Stimulated activated CD8-positive, alpha-beta memory T cell treated with anti-CD3 and anti-CD28 coated beads, Interleukin-12 subunit alpha, Interleukin-12 subunit beta, amount 100 ng/mL, for 1 hour (primary cell): ENCODE measurements around the gene SPSB3.
A peak's percentile ranks its signal among the peaks of the same experiment; 100 is the strongest.

Source experiments
- DNase-seq: peaks from one replicate; pipeline ENCODE4 v3.0.0-alpha.2; 2020; ENCODE audit warnings: low read depth

The SPSB3 gene

DNA sequence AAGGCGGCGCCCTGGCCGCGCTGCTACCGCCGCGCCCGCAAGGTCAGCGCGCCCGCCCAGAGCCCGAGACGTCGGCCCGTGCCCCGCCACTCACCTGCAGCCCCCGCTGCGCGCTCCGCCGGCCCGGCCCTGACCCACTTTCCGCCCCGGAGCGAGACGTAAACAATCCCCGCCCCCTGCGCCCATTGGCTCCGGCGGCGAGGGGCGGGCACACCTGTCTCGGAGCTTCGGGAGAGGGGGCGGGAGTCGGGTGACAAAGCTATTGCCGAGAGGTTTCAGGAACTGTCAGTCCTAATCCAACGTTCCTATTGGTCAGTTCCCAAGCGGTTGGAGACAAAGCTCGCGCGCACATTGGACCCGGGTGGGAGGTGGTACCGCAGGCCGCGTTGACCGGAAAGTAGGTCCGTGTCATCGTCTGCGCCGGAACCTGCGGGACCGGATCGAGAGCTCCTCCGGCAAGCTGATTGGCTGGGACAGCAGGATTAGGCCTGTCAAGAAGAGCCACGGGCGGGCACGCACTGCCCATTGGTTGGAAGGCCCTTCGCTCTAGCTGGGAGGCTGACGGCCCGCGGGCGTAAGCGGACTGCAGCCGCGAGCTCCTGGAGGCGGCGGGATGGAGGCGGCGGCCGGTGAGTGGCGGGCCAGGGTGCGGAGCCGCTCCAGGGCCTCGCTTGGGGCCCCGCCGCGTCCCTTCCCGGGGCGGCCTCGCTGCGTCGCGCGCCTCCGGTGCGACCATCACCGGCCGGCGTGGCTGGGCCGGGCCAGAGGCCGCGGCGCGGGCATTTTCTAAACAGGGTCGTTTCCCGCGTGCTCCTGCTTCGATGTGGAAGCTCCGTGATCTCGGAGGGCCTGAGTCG is at the start of gene SPSB3, which contains the start of gene NUBP2:
TSS of gene SPSB3 (minus strand) at position 164 of the 857 bp plus-strand sequence. CDS start 1,088 bp downstream, outside the sequence.
TSS of gene NUBP2 (plus strand) at position 553 of the 857 bp plus-strand sequence. CDS start at position 614, 61 bp downstream.
- peak; percentile 98 for DNase-seq

DNA sequence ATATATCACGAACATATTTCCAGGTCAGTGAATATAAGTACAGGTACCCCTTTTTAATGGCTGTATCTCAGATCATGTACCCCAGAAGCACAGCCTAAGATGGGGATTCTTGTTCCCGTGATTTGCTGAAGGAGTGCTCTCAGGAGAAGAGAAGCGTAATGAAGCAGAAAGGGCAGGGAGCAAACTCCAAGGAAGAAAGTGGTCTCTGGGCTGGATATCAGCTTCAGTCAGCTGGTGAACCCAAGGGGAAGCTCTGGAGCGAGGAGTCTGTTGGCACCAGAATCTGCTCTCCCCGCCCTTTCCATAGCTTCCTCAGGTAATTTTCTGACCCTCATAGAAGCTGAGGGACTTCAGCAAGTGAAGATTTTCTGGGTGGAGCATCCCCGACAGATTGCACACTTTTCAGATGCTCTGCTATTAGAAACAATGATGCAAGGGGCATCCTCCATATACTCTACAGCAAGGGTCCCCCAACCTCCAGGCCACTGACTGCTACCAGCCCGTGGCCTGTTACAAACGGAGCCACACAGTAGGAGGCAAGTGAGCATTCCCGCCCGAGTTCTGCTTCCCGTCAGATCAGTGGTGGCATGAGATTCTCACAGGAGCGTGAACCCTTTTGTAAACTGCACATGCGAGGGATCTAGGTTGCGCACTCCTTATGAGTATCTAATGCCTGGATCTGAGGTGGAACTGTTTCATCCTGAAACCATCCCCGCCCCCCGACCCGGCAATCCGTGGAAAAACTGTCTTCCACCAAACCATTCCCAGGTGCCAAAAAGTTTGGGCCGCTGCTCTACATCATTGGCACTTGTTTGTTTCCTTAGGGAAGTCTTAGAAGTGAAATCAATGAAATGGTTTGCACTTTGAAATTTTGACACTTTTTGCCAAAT is 49.1 kb upstream of the SPSB3 start:
- DNase-seq, result no peak

DNA sequence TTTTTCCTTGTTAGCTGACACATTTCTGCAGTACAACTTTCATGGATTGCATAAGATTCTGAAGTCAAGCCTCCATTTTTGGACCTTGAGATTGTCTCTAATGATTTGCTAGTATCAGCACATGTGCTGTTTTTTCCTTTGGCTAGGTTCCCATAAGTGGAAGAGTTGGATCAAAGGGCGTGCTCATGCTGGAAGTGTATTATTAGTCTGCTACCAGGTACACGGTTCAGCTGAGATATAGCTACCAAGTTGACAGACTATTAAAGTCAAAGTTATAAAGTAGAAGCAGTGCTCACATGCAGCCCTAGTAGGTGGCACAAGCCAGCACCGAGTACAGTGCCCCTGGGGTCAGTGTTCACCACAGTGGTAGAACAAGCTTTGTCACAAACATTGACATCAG is 47.8 kb upstream of the SPSB3 start:
- no peak for DNase-seq

DNA sequence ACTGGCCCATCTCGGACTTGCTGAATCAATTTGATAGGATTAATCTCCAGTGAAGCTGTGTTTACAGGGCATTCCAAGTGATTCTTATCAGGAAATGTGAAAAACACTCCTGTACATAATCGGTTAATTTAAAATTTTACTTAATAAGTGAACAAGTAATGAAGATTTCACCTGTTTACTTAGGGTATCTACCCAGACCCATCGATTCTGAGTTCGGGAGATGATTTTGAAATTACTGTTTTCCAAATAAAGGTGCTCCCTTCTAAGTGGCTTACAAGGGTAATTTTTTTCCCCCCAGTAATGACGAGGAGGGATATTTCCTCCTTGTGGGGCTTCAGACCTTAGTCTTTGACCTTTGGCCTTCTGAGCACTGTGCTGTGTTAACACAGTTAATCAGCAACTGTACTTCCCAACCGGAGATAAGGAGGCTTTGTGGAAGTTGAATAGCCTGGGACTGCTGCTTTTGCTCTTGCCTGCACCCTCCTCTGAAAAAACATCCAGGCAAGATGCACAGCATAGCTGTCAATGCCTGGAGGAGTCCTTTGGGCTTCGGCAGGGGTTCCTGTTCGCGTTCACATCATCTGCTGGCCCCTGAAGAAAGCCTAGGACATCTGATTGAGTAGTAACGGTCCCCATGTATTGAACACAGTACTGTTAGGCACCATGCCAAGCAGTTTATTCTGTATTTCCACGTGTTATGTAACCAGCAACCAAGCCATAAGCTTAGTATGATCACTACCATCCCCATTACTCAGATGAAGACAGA is 46.5 kb upstream of the SPSB3 start:
- no peak for DNase-seq

DNA sequence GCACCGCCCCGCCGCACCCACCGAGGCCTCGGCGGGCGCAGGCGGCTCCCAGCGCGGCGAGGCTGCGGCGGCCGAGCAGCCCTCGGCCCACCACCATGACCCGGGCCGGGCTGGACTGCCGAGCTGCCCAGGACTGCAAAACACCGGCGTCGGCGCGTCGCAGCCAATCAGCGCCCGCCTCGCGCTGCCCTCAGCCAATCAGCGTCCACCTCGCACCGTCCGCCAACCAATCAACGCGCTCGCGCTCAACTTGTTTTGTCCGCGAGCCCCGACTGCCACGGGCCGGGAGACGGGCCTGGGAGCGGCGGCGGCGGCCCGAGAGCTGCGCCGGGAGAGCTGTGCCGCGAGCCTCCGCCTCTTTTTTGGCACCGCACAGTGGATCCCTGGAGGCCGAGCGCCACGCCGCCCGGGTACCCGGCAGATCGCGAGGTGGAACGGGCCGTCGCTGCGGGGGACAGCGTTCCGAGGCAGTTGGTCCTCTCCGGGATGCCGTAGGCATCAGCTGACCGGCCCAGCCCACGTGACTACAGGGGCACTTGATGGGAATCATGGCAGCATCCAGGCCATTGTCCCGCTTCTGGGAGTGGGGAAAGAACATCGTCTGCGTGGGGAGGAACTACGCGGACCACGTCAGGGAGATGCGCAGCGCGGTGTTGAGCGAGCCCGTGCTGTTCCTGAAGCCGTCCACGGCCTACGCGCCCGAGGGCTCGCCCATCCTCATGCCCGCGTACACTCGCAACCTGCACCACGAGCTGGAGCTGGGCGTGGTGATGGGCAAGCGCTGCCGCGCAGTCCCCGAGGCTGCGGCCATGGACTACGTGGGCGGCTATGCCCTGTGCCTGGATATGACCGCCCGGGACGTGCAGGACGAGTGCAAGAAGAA is 44.6 kb upstream of the SPSB3 start, which contains the start of the genes FAHD1 and HAGH:
TSS of gene FAHD1 (plus strand) at position 516 of the 883 bp plus-strand sequence. CDS start at position 549, 33 bp downstream.
TSS of gene HAGH (minus strand) at position 135 of the 883 bp plus-strand sequence. CDS start at position 97, 38 bp downstream.
- peak; percentile 84 for DNase-seq

- peak; percentile 41 for DNase-seq
Measured at GRCh38 chr16:1825864-1826690, 43.7 kb upstream of the SPSB3 start.

GRCh38 chr16:1825381-1825863 is 43.1 kb upstream of the SPSB3 start:
- no peak for DNase-seq

- DNase-seq, result no peak
Measured at GRCh38 chr16:1823821-1824220, 41.5 kb upstream of the SPSB3 start.

- DNase-seq, result no peak
Measured at GRCh38 chr16:1822801-1823200, 40.4 kb upstream of the SPSB3 start.

DNA sequence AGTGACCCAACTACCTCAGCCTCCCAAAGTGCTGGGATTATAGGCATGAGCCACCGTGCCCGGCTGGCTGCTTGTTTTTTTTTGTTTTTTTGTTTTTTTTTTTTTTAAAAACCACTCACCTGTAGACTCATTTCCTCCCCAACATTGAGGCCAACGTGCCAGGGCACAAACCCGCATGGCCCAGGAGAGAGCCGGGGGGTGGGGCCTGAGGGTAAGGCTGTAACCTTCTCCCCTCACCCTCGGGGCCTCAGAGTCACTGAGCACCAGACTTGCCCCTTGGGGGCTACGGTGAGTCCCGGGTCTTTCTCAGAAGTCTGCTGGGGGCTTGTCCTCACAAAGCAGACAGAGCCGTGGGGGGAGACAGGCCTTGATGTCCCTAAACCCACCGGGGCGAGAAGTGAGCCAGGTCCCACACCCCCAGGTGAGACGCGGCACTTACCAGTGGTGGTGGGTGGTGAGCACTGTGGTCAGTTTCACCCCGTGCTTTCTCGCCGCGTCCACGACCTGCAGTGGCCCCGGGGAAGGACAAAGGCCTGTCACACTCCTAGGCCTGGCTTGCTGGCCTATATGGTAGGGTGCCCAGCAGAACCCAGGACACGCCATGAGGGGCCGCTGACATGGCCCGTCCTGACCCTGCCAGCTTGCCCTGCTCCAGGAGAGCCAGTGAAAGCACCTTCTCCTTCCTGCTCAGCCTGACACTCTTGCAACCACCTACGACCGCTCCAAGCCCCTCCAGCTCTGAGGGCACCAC is 39.7 kb upstream of the SPSB3 start:
- DNase-seq, result no peak

DNA sequence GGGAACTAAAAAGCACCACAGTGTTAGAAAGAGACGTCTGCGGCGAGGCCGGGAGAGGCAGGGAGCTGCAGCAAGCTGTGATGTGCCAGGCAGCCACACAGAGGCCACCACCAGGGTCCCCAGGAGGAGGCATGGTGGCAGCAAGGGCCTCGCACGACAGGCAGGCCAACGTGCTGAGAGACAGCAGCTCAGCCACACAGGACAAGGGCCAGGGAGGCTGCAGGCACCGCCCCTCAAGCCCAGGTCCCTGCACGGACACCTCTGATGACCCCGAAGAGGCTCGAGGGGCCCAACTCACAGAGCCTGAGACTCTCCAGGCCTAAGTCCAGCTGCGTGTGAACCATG is 38.5 kb upstream of the SPSB3 start:
- DNase-seq, result no peak

GRCh38 chr16:1820096-1820945 is 38.0 kb upstream of the SPSB3 start:
- DNase-seq, result no peak

DNA sequence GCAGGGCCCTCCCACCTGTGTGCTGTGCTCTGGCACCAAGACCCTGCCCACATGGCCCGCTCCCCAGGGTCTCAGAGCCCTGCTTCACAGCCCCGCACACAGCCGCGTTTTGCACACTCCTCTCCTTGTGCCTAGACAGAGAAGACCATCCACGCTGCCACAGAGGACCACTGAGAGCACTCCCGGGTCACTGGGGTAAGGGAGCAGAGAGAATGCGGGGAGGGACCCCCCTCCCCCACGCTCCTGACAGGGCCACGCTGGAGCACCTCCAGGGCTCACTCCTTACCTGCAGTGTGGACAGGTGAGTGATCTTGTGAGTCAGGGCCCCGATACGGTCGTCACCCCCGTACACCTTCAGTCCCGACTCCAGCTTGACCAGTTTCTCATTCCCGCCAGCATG is 37.2 kb upstream of the SPSB3 start:
- DNase-seq, result no peak

DNA sequence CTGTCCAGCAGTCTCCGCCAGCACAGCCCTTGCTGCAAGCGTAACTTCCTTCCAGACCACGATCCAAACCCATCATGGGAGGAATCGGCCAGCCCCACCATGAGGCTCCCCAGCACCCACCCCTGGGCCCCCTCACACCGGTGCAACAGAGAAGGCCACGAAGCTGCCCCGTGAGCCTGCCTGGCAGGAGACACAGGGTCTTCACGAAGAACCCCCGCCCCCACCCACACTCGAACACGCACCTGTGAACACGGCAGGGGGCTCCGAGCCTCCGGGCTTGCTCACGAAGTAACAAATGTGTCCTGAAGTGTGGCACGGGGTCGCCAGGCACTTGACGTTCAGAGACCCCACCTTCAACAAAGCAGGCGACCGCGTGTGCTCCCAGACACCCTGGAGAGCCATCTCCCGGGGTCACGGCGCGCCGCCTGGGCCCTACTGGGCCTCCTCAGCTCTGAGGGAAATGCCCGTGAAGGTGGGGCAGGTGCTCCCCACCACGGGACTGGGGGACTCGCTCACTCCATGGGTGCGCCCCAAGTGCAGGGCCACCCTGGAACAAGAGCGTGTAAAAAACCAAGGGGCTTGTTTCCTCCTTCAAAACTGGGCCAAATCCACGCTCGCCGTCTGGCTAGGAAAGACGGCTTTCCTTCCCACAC is 36.6 kb upstream of the SPSB3 start:
- DNase-seq, result no peak

GRCh38 chr16:1818204-1818872 is 36.0 kb upstream of the SPSB3 start:
- DNase-seq, result no peak

DNA sequence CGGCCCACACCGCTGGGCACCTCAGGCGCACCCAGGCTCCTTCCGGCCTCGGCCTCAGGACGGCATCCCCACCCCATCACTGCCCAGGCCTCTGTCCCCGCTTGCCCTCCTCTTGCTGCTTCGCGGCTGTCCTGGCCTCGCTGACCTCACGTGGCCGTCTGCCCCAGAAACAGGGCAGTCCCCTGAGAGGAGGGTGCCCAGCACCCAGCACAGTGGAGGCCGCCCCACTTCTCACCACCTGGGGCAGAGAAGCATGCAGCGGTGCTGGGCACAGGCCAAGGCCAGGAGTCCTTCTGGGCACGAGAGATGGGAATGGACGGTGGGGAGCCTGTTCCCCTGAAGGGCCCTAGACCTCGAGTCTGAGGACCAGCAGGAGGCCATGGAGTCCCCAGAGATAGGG is 35.3 kb upstream of the SPSB3 start:
- DNase-seq, result no peak

DNA sequence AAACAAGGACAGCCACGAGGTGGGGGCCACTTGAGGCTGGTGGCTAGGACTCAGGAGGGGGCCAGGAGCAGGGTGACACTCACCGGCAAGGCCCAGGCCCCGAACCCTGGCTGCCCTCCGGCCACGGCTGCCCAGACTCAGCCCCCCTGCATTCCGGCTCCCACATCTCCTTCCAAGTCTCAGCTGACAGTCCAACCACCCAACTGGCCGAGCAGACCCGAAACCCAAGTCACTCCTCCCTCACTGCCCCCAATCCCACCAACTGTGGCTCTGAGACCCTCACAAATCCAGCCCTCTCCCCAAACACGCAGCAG is 34.9 kb upstream of the SPSB3 start:
- DNase-seq, result no peak
